CD4-positive, alpha-beta T cell (primary cell): ENCODE measurements around the gene PXDN. TPM values are rescaled to one million over a fixed set of nuclear protein-coding genes. Genes with fewer than 3 reads are reported as not detected.

Experiments used
- ATAC-seq: fragments of 200-7000 bp; cut with Tn5 transposase; one replicate; pipeline ENCODE4 v1.10.0; 2022; ENCODE audit warnings: mild to moderate bottlenecking; ENCODE audit not compliant: poor library complexity
- CTCF ChIA-PET: fragments of 350-600 bp; sonication (Branson Sonifier 250); formaldehyde crosslinking; loops from one replicate; lab custom pipeline; 2021; ENCODE audit warnings: antibody characterized with exemption, inconsistent platforms; lab: Charles Lee
- POLR2A ChIA-PET: fragments of 350-600 bp; sonication (Branson Sonifier 250); formaldehyde crosslinking; loops from one replicate; lab custom pipeline; 2021; ENCODE audit warnings: antibody characterized with exemption, inconsistent platforms; lab: Charles Lee
- DNase-seq, 14 experiments: peaks; one replicate each; pipeline ENCODE4 v3.0.0-alpha.2; 2013 to 2020; ENCODE audit warnings: mixed read lengths in 2 of 14
- H3K27ac ChIP-seq, 2 donors: one replicate each; pipeline versions ENCODE4 v1.5.1 to v1.7.0; 2013; ENCODE audit warnings: low read length in 2 of 2, low read depth in 1 of 2, mild to moderate bottlenecking in 1 of 2
- H3K27me3 ChIP-seq, 2 experiments: 1 replicate in 1 of 2; 2 replicates in 1 of 2; pipeline versions ENCODE4 v1.6.1 to v1.7.0; 2013; ENCODE audit warnings: low read length in 2 of 2, control low read depth in 1 of 2, mild to moderate bottlenecking in 1 of 2, moderate library complexity in 1 of 2; ENCODE audit not compliant: insufficient read depth in 2 of 2, control insufficient read depth in 1 of 2
- H3K36me3 ChIP-seq: one replicate; pipeline ENCODE4 v1.6.1; 2013; ENCODE audit warnings: low read length, control low read depth; ENCODE audit not compliant: insufficient read depth
- H3K4me1 ChIP-seq: one replicate; pipeline ENCODE4 v1.6.1; 2013; ENCODE audit warnings: low read length, control low read depth; ENCODE audit not compliant: insufficient read depth
- H3K4me3 ChIP-seq: one replicate; pipeline ENCODE4 v1.5.1; 2013; ENCODE audit warnings: mild to moderate bottlenecking, low read length, moderate library complexity
- H3K9me3 ChIP-seq, 2 experiments: 1 replicate in 1 of 2; 2 replicates in 1 of 2; pipeline versions ENCODE4 v1.6.1 to v1.7.0; 2013; ENCODE audit warnings: low read length in 2 of 2, mild to moderate bottlenecking in 2 of 2, control low read depth in 1 of 2, moderate library complexity in 1 of 2; ENCODE audit not compliant: control insufficient read depth in 1 of 2, insufficient read depth in 1 of 2
- H3K27ac Mint-ChIP-seq: one replicate; pipeline ENCODE4 v1.8.0; 2020; ENCODE audit warnings: mixed read lengths
- H3K27me3 Mint-ChIP-seq: one replicate; pipeline ENCODE4 v1.8.0; 2021; ENCODE audit warnings: mixed read lengths
- H3K36me3 Mint-ChIP-seq: one replicate; pipeline ENCODE4 v1.8.0; 2021; ENCODE audit warnings: low read depth, mixed read lengths
- H3K4me1 Mint-ChIP-seq: one replicate; pipeline ENCODE4 v1.8.0; 2021; ENCODE audit warnings: low read depth, mixed read lengths
- H3K4me3 Mint-ChIP-seq: one replicate; pipeline ENCODE4 v1.8.0; 2020; ENCODE audit warnings: mild to moderate bottlenecking, mixed read lengths
- H3K9me3 Mint-ChIP-seq: one replicate; pipeline ENCODE4 v1.8.0; 2020; ENCODE audit warnings: mixed read lengths
- CTCF ChIP-seq: fragments of 200-600 bp; IDR thresholded peaks from one replicate; pipeline ENCODE4 v1.8.0; 2022; ENCODE audit warnings: antibody characterized with exemption, mild to moderate bottlenecking
- intact Hi-C, 2 experiments: fragments of 100-400 bp; cut with DNase I in 1 of 2; cut with micrococcal nuclease in 1 of 2; formaldehyde crosslinking; loops; one replicate each; pipeline versions ENCODE4 v1.15.1 to v1.9.0; 2023 to 2025; cut with DNase I, micrococcal nuclease
- total RNA-seq, 174 experiments: library from RNA in 2 of 174; stranded (reverse) in 2 of 174; gene quantifications; one replicate each; pipeline ENCODE4 v1.2.3 and lab custom pipeline; 2021 to 2026

The PXDN gene
- total RNA-seq, 2 experiments from 2014 or later: 0.47 to 0.84 TPM

- H3K9me3 Mint-ChIP-seq: no peaks in the 10 kb centered on the region
- H3K27ac Mint-ChIP-seq: no peak overlapping the region
- no peaks in the 10 kb centered on the region for H3K4me1 Mint-ChIP-seq
- no peak for TF ChIP-seq CTCF
- DNase-seq (peak in 1 of 14 experiments; percentile 31), ATAC-seq (no peak)
- Histone ChIP-seq H3K4me1 (no peaks in the 10 kb centered on the region), H3K9me3 (peaks cover 0 to 19% of the 10 kb centered on the region in 2 experiments), H3K27me3 (no peaks in the 10 kb centered on the region), H3K27ac (no peak overlapping the region), H3K36me3 (no peaks in the 10 kb centered on the region), H3K4me3 (no peak overlapping the region)
- peaks cover 10% of the 10 kb centered on the region for H3K27me3 Mint-ChIP-seq
- POLR2A ChIA-PET: no interaction called here
- intact Hi-C loops: no loop called here
- no peak overlapping the region for H3K4me3 Mint-ChIP-seq
- CTCF ChIA-PET: no interaction called here
- no peaks in the 10 kb centered on the region for H3K36me3 Mint-ChIP-seq
Measured at GRCh38 chr2:1605102-1606045, 138.9 kb downstream of the PXDN start.

- Mint-ChIP-seq H3K36me3 (no peaks in the 10 kb centered on the region), H3K27ac (no peak overlapping the region), H3K4me3 (no peak overlapping the region), H3K9me3 (no peaks in the 10 kb centered on the region), H3K4me1 (no peaks in the 10 kb centered on the region), H3K27me3 (peaks cover 8% of the 10 kb centered on the region)
- ATAC-seq (no peak), DNase-seq (no peak)
- Histone ChIP-seq H3K36me3 (no peaks in the 10 kb centered on the region), H3K4me3 (no peak overlapping the region), H3K9me3 (peaks cover 0 to 30% of the 10 kb centered on the region in 2 experiments), H3K27ac (no peak overlapping the region), H3K27me3 (no peaks in the 10 kb centered on the region), H3K4me1 (no peaks in the 10 kb centered on the region)
- TF ChIP-seq CTCF: no peak
- POLR2A ChIA-PET: no interaction called here
- CTCF ChIA-PET: no interaction called here
- intact Hi-C loops: no loop called here
Measured at GRCh38 chr2:1603521-1603920, 140.8 kb downstream of the PXDN start.

GRCh38 chr2:1603059-1603458, 141.3 kb downstream of the PXDN start:
- no peaks in the 10 kb centered on the region for H3K4me1 Mint-ChIP-seq
- H3K9me3 ChIP-seq: peaks cover 0 to 34% of the 10 kb centered on the region in 2 experiments
- no peaks in the 10 kb centered on the region for H3K36me3 Mint-ChIP-seq
- no peak overlapping the region for H3K4me3 ChIP-seq
- no peaks in the 10 kb centered on the region for H3K4me1 ChIP-seq
- intact Hi-C loops: no loop called here
- CTCF ChIA-PET: no interaction called here
- H3K27ac ChIP-seq: no peak overlapping the region
- H3K36me3 ChIP-seq: no peaks in the 10 kb centered on the region
- no peaks in the 10 kb centered on the region for H3K27me3 ChIP-seq
- POLR2A ChIA-PET: no interaction called here
- no peak for DNase-seq
- H3K27ac Mint-ChIP-seq: no peak overlapping the region
- ATAC-seq: no peak
- no peaks in the 10 kb centered on the region for H3K9me3 Mint-ChIP-seq
- no peak overlapping the region for H3K4me3 Mint-ChIP-seq
- TF ChIP-seq CTCF: no peak
- peaks cover 5% of the 10 kb centered on the region for H3K27me3 Mint-ChIP-seq
